Measurements from ENCODE around the gene POP4. TPM values are rescaled to one million over a fixed set of nuclear protein-coding genes. Genes with fewer than 3 reads are reported as not detected.

Gene POP4
- total RNA-seq, 6 donors from 2014 or later: 29.3 to 59.6 (median 53.8) TPM

- TF ChIP-seq EP300 (IDR thresholded peaks at IDR 0.05): no peak
- TF ChIP-seq POLR2A (IDR thresholded peaks at IDR 0.05): no peak
- TF ChIP-seq, protein P1, sequence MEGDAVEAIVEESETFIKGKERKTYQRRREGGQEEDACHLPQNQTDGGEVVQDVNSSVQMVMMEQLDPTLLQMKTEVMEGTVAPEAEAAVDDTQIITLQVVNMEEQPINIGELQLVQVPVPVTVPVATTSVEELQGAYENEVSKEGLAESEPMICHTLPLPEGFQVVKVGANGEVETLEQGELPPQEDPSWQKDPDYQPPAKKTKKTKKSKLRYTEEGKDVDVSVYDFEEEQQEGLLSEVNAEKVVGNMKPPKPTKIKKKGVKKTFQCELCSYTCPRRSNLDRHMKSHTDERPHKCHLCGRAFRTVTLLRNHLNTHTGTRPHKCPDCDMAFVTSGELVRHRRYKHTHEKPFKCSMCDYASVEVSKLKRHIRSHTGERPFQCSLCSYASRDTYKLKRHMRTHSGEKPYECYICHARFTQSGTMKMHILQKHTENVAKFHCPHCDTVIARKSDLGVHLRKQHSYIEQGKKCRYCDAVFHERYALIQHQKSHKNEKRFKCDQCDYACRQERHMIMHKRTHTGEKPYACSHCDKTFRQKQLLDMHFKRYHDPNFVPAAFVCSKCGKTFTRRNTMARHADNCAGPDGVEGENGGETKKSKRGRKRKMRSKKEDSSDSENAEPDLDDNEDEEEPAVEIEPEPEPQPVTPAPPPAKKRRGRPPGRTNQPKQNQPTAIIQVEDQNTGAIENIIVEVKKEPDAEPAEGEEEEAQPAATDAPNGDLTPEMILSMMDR (IDR thresholded peaks at IDR 0.05): no peak
- TF ChIP-seq POLR2AphosphoS5 (IDR thresholded peaks at IDR 0.05): no peak
- WGBS, 2 donors: 51 to 65% methylated on average over 9 to 16 of the region's 16 CpGs
- H3K36me3 ChIP-seq: no peaks in the 10 kb centered on the region
- ATAC-seq (ENCODE audit: low FRiP score in 2 of 2) (no peak), DNase-seq (no peak)
- no peak overlapping the region for H3K27ac ChIP-seq
- no peaks in the 10 kb centered on the region for H3K27me3 ChIP-seq
- no peak overlapping the region for H3K4me3 ChIP-seq
- H3K9me3 ChIP-seq: peaks cover 0 to 23% (median 14%) of the 10 kb centered on the region in 4 donors
- no peaks in the 10 kb centered on the region for H3K4me1 ChIP-seq
Measured at GRCh38 chr19:29562299-29563297, 43.5 kb upstream of the POP4 start.

DNA sequence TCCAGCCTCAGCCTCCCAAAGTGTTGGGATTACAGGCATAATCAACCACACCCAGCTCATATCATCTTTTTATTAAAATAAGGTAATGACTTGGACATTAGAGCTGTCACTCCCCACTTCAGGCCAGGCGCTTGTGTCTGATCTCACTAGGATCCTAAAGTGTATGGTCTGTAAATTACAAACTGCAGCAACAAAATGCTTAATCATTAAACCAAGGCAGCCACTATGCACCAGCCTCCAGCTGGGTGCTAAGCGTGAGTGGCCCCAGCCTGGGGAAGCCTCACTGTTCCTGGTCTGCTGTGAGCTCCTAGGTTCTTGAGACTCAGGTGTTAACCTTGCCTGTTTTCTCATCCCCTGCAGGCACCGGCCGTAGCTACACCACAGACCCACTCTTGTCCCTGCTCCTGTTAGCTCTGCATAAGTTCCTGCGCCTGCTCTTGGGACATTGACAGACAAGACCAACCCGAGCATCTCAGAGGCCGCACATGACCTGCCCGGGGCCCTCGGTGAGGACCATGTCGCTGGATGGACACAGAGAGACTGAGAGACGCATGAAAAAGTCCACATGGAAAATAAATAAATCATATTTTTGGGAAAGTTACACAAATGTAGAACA is 42.5 kb upstream of the POP4 start:
- Histone ChIP-seq H3K36me3 (no peaks in the 10 kb centered on the region), H3K27me3 (no peaks in the 10 kb centered on the region), H3K4me3 (no peak overlapping the region), H3K9me3 (peaks cover 0 to 22% (median 14%) of the 10 kb centered on the region in 4 donors), H3K27ac (no peak overlapping the region), H3K4me1 (no peaks in the 10 kb centered on the region)
- WGBS, 2 donors: 71 to 77% methylated on average over 11 of the region's 11 CpGs
- DNase-seq (no peak), ATAC-seq (ENCODE audit: low FRiP score in 2 of 2) (no peak)
- TF ChIP-seq POLR2AphosphoS5 (IDR thresholded peaks at IDR 0.05): no peak

- DNase-seq (no peak), ATAC-seq (ENCODE audit: low FRiP score in 2 of 2) (no peak)
Measured at GRCh38 chr19:29564574-29565005, 41.5 kb upstream of the POP4 start.

DNA sequence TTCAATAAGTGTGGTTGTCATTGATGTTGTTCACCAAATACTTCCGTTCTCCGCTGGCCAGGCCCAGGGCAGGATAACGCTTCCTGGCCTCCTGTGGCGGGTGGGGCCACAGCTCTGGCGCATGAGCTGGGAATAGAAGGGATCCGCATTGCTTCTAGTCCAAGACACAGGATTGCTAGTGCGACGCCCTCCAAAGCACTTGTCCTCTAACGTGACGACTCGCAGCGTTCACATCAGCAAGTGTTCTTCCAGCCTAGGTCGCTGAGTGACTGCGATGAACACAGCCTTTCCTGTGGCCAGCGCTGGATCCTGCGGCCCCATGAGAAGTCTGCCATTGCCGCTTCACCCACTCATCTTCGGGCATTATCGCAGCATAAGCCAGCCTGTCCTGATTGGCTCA is 40.9 kb upstream of the POP4 start:
- WGBS, 2 donors: 69 to 82% methylated on average over 11 to 19 of the region's 19 CpGs
- H3K4me3 ChIP-seq: no peak overlapping the region
- no peak overlapping the region for H3K27ac ChIP-seq
- no peaks in the 10 kb centered on the region for H3K36me3 ChIP-seq
- no peaks in the 10 kb centered on the region for H3K27me3 ChIP-seq
- H3K4me1 ChIP-seq: no peaks in the 10 kb centered on the region
- DNase-seq: no peak
- ATAC-seq (ENCODE audit: low FRiP score in 2 of 2): no peak
- H3K9me3 ChIP-seq: peaks cover 0 to 6% (median 3%) of the 10 kb centered on the region in 4 donors
- TF ChIP-seq, protein P1 (IDR thresholded peaks at IDR 0.05): no peak
- TF ChIP-seq POLR2AphosphoS5 (IDR thresholded peaks at IDR 0.05) (no peak), EP300 (IDR thresholded peaks at IDR 0.05) (no peak)

More at GRCh38 chr19:29564574-29565005, 41.5 kb upstream of the POP4 start:
- 41 to 46% methylated on average over 9 to 11 of the region's 11 CpGs for WGBS, 2 donors
- TF ChIP-seq EP300 (IDR thresholded peaks at IDR 0.05): no peak
- TF ChIP-seq, protein P1 (IDR thresholded peaks at IDR 0.05): no peak
- no peak for TF ChIP-seq POLR2A (IDR thresholded peaks at IDR 0.05)
- TF ChIP-seq POLR2AphosphoS5 (IDR thresholded peaks at IDR 0.05): no peak
- Histone ChIP-seq H3K27ac (no peak overlapping the region), H3K4me1 (no peaks in the 10 kb centered on the region), H3K27me3 (no peaks in the 10 kb centered on the region), H3K9me3 (peaks cover 0 to 12% (median 9%) of the 10 kb centered on the region in 4 donors), H3K4me3 (no peak overlapping the region), H3K36me3 (no peaks in the 10 kb centered on the region)

DNA sequence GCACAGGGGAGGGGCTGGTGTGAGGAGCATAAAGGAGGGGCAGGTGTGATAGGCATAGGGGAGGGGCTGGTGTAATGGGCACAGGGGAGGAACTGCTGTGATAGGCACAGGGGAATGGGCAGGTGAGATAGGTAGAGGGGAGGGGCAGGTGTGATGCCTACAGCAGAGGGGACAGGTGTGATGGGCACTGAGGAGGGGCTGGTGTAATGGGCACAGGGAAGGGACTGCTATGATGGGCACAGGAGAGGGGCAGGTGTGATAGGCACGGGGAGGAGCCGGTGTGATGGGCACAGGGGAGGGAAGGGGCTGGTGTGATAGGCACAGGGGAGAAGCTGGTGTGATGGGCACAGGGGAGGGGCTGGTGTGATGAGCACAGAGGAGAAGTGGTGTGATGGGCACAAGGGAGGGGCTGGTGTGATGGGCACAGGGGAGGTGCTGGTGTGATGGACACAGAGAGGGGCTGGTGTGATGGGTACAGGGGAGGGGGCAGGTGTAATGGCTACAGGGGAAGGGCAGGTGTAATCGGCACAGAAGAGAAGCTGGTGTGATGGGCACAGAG is 39.5 kb upstream of the POP4 start:
- DNase-seq: no peak
- 77 to 82% methylated on average over 3 of the region's 3 CpGs for WGBS, 2 donors
- TF ChIP-seq POLR2AphosphoS5 (IDR thresholded peaks at IDR 0.05) (no peak), POLR2A (IDR thresholded peaks at IDR 0.05) (no peak), EP300 (IDR thresholded peaks at IDR 0.05) (no peak)
- TF ChIP-seq, protein P1 (IDR thresholded peaks at IDR 0.05): no peak

More for the DNA sequence above, 39.5 kb upstream of the POP4 start:
- ATAC-seq (ENCODE audit: low FRiP score in 2 of 2): no peak
- Histone ChIP-seq H3K9me3 (no peaks in the 10 kb centered on the region), H3K36me3 (no peaks in the 10 kb centered on the region), H3K27me3 (no peaks in the 10 kb centered on the region), H3K4me1 (no peaks in the 10 kb centered on the region), H3K4me3 (no peak overlapping the region), H3K27ac (no peak overlapping the region)

Data from upper lobe of left lung (tissue), 6 donors.